Measurements from ENCODE around the gene ASIC2.

The ASIC2 gene

GRCh38 chr17:33198954-33199353 is 94.1 kb downstream of the ASIC2 start:
- no peak for TF ChIP-seq CTCF (IDR thresholded peaks at IDR 0.05; ENCODE audit: low read depth, low read length, missing control alignments)
- no peak for DNase-seq (ENCODE audit: extremely low read depth, low read depth)
- H3K4me3 ChIP-seq (replicated peaks; ENCODE audit: low read depth, low read length): no peak overlapping the region

GRCh38 chr17:33197342-33197741 is 95.8 kb downstream of the ASIC2 start:
- no peak for TF ChIP-seq CTCF (IDR thresholded peaks at IDR 0.05; ENCODE audit: low read depth, low read length, missing control alignments)
- no peak overlapping the region for H3K4me3 ChIP-seq (replicated peaks; ENCODE audit: low read depth, low read length)
- DNase-seq (ENCODE audit: extremely low read depth, low read depth): no peak

- no peak for TF ChIP-seq CTCF (IDR thresholded peaks at IDR 0.05; ENCODE audit: low read depth, low read length, missing control alignments)
- no peak overlapping the region for H3K4me3 ChIP-seq (replicated peaks; ENCODE audit: low read depth, low read length)
- no peak for DNase-seq (ENCODE audit: extremely low read depth, low read depth)
These were observed 96.2 kb downstream of the ASIC2 start for GRCh38 chr17:33196883-33197282.

- TF ChIP-seq CTCF (IDR thresholded peaks at IDR 0.05; ENCODE audit: low read depth, low read length, missing control alignments): no peak
- DNase-seq (ENCODE audit: extremely low read depth, low read depth): no peak
- no peak overlapping the region for H3K4me3 ChIP-seq (replicated peaks; ENCODE audit: low read depth, low read length)
These were observed 99.9 kb downstream of the ASIC2 start for GRCh38 chr17:33192951-33193911.

GRCh38 chr17:33183487-33184026 is 109.5 kb downstream of the ASIC2 start:
- no peak overlapping the region for H3K4me3 ChIP-seq (replicated peaks; ENCODE audit: low read depth, low read length)
- TF ChIP-seq CTCF (IDR thresholded peaks at IDR 0.05; ENCODE audit: low read depth, low read length, missing control alignments): no peak
- DNase-seq (ENCODE audit: extremely low read depth, low read depth): no peak

- no peak for DNase-seq (ENCODE audit: extremely low read depth, low read depth)
- H3K4me3 ChIP-seq (replicated peaks; ENCODE audit: low read depth, low read length): no peak overlapping the region
- no peak for TF ChIP-seq CTCF (IDR thresholded peaks at IDR 0.05; ENCODE audit: low read depth, low read length, missing control alignments)
These were observed 113.9 kb downstream of the ASIC2 start for GRCh38 chr17:33179151-33179550.
